HepG2 (cell line): ENCODE results near the gene EMILIN1. TPM values are rescaled to one million over a fixed set of nuclear protein-coding genes. Genes with fewer than 3 reads are reported as not detected.

ENCODE experiments used
- AKAP8 ChIP-seq: sonication (generic); formaldehyde crosslinking; IDR thresholded peaks from 2 replicates; pipeline ENCODE4 v1.5.1; 2020; ENCODE audit warnings: mild to moderate bottlenecking, missing genetic modification reagents
- ARID4A ChIP-seq: sonication (generic); formaldehyde crosslinking; IDR thresholded peaks from 2 replicates; pipeline ENCODE4 v1.5.0; 2020; ENCODE audit warnings: mild to moderate bottlenecking, missing genetic modification reagents, borderline replicate concordance
- ARNT2 ChIP-seq: sonication (generic); formaldehyde crosslinking; IDR thresholded peaks from 2 replicates; pipeline ENCODE4 v1.8.0; 2022; ENCODE audit warnings: mild to moderate bottlenecking, low read depth, missing genetic modification reagents, moderate library complexity
- CC2D1A ChIP-seq: sonication (generic); formaldehyde crosslinking; IDR thresholded peaks from 2 replicates; pipeline ENCODE4 v1.8.1; 2023; ENCODE audit warnings: mild to moderate bottlenecking, missing genetic modification reagents
- HMGXB4 ChIP-seq, 2 experiments: sonication (generic) in 1 of 2; formaldehyde crosslinking in 1 of 2; IDR thresholded peaks; 2 replicates each; pipeline versions ENCODE4 v1.4.0 to v1.6.1; 2018 to 2020; ENCODE audit warnings: missing genetic modification reagents in 2 of 2, borderline replicate concordance in 1 of 2, low read depth in 1 of 2, mild to moderate bottlenecking in 1 of 2, missing biosample characterization in 1 of 2
- KAT8 ChIP-seq: IDR thresholded peaks from 2 replicates; pipeline ENCODE4 v1.6.1; 2016; ENCODE audit warnings: missing genetic modification reagents, missing compliant biosample characterization
- NFE2L1 ChIP-seq: sonication (generic); formaldehyde crosslinking; IDR thresholded peaks from 2 replicates; pipeline ENCODE4 v1.4.0; 2020; ENCODE audit warnings: missing genetic modification reagents, mild to moderate bottlenecking, borderline replicate concordance
- NFRKB ChIP-seq: fragments of 450-650 bp; IDR thresholded peaks from 2 replicates; pipeline ENCODE4 v1.6.1; 2017
- NFYC ChIP-seq: IDR thresholded peaks from 2 replicates; pipeline ENCODE4 v1.6.1; 2016; ENCODE audit warnings: missing genetic modification reagents, missing compliant biosample characterization
- POLR2AphosphoS2 ChIP-seq: IDR thresholded peaks from 2 replicates; pipeline ENCODE4 v1.6.1; 2011; ENCODE audit warnings: low read depth, low read length, improper control_type of control experiment
- RFX3 ChIP-seq: IDR thresholded peaks from 2 replicates; pipeline ENCODE4 v1.6.1; 2016; ENCODE audit warnings: missing biosample characterization, missing genetic modification reagents
- SIX1 ChIP-seq: sonication (generic); formaldehyde crosslinking; IDR thresholded peaks from 2 replicates; pipeline ENCODE4 v1.4.0; 2020; ENCODE audit warnings: missing genetic modification reagents, borderline replicate concordance
- SOX13 ChIP-seq, 3 experiments: fragments of 450-650 bp in 1 of 3; sonication (generic) in 1 of 3; formaldehyde crosslinking in 1 of 3; IDR thresholded peaks in 2 of 3; conservative IDR thresholded peaks in 1 of 3; 2 replicates each; pipeline versions ENCODE4 v1.5.0 to v1.6.1; 2016 to 2020; ENCODE audit warnings: antibody characterized with exemption in 1 of 3, mild to moderate bottlenecking in 1 of 3, missing compliant biosample characterization in 1 of 3, missing genetic modification reagents in 1 of 3, moderate library complexity in 1 of 3
- SP140L ChIP-seq: sonication (generic); formaldehyde crosslinking; IDR thresholded peaks from 2 replicates; pipeline ENCODE4 v1.4.0; 2020; ENCODE audit warnings: missing genetic modification reagents, borderline replicate concordance
- SP2 ChIP-seq: sonication (generic); formaldehyde crosslinking; IDR thresholded peaks from 2 replicates; pipeline ENCODE4 v1.5.1; 2020; ENCODE audit warnings: mild to moderate bottlenecking, missing genetic modification reagents
- YEATS4 ChIP-seq: sonication (generic); formaldehyde crosslinking; IDR thresholded peaks from 2 replicates; pipeline ENCODE4 v1.4.0; 2020; ENCODE audit warnings: missing genetic modification reagents, borderline replicate concordance
- ZBTB37 ChIP-seq: sonication (generic); formaldehyde crosslinking; IDR thresholded peaks from 2 replicates; pipeline ENCODE4 v1.4.0; 2020; ENCODE audit warnings: mild to moderate bottlenecking, missing genetic modification reagents
- ZFP82 ChIP-seq: sonication (generic); formaldehyde crosslinking; IDR thresholded peaks from 2 replicates; pipeline ENCODE4 v1.5.1; 2020; ENCODE audit warnings: mild to moderate bottlenecking, missing genetic modification reagents, borderline replicate concordance
- ZNF232 ChIP-seq: sonication (generic); formaldehyde crosslinking; IDR thresholded peaks from 2 replicates; pipeline ENCODE4 v1.4.0; 2020; ENCODE audit warnings: missing genetic modification reagents, borderline replicate concordance
- ZNF556 ChIP-seq: sonication (generic); formaldehyde crosslinking; IDR thresholded peaks from 2 replicates; pipeline ENCODE4 v1.4.0; 2020; ENCODE audit warnings: mild to moderate bottlenecking, missing genetic modification reagents, borderline replicate concordance
- ZSCAN31 ChIP-seq: sonication (generic); formaldehyde crosslinking; IDR thresholded peaks from 2 replicates; pipeline ENCODE4 v1.5.0; 2020; ENCODE audit warnings: low read depth, mild to moderate bottlenecking, missing genetic modification reagents
- polyA plus RNA-seq, 8 experiments: library from polyadenylated mRNA; depleted of rRNA in 3 of 8; stranded (reverse) in 7 of 8; unstranded in 1 of 8; fragments of >200 nt; fragmentation: Illumina TruSeq in 4 of 8; extraction: Trizol in 4 of 8; gene quantifications; 2 replicates each; pipeline versions ENCODE4 v1.2.1 to v1.2.3, GENCODE V29; 2011 to 2016; ENCODE audit warnings: low read depth in 4 of 8, missing spikeins in 1 of 8, mixed read lengths in 1 of 8; ENCODE audit not compliant: insufficient read depth in 1 of 8
- total RNA-seq, 5 experiments: library from RNA; depleted of rRNA; stranded (reverse); fragments of >200 nt; fragmentation: Illumina TruSeq; extraction: Trizol; gene quantifications; 2 replicates each; pipeline ENCODE4 v1.2.3, GENCODE V29; 2016; ENCODE audit warnings: low read depth in 1 of 5

Gene EMILIN1
- total and polyA plus RNA-seq, 2 of the 13 experiments (the other 11 are each of a cell fraction or from before 2014, with no cell fraction given): 8.1 to 9.7 TPM

- TF ChIP-seq YEATS4 (CRISPR knock-in tag) (peak; percentile 90; the same call in 1 of the 2 replicates), CC2D1A (CRISPR knock-in tag) (peak; percentile 99; the same call in 1 of the 2 replicates), POLR2AphosphoS2 (peak; percentile 81; the same call in 1 of the 2 replicates), ARID4A (CRISPR knock-in tag) (peak; percentile 68; the same call in 1 of the 2 replicates), SP140L (CRISPR knock-in tag) (no peak), ZSCAN31 (CRISPR knock-in tag) (peak; percentile 99), NFE2L1 (CRISPR knock-in tag) (peak; percentile 58; the same call in 1 of the 2 replicates), ZBTB37 (CRISPR knock-in tag) (peak; percentile 23), RFX3 (CRISPR knock-in tag) (peak; percentile 52; the same call in 1 of the 2 replicates), ARNT2 (peak; percentile 98), NFRKB (no peak), ZNF556 (CRISPR knock-in tag) (peak; percentile 92), NFYC (CRISPR knock-in tag) (peak; percentile 98), KAT8 (CRISPR knock-in tag) (peak; percentile 89), SIX1 (CRISPR knock-in tag) (peak; percentile 43), HMGXB4 (CRISPR knock-in tag; IDR thresholded peaks at IDR 0.05; ENCODE audit: borderline replicate concordance in 1 of 2, low read depth in 1 of 2) (peak; percentile 81 to 95), SOX13 (IDR thresholded peaks at IDR 0.05) (peak; percentile 67), SOX13 (CRISPR knock-in tag; conservative IDR thresholded peaks at IDR 0.05 in 1 of 2, IDR thresholded peaks at IDR 0.05 in 1 of 2) (no peak; a peak in 1 of 4 replicates), AKAP8 (peak; percentile 28; the same call in 1 of the 2 replicates), ZNF232 (peak; percentile 98), ZFP82 (CRISPR knock-in tag) (peak; percentile 79), SP2 (peak; percentile 8; the same call in 1 of the 2 replicates)
Observed at GRCh38 chr2:27050996-27051901, 27.2 kb upstream of the EMILIN1 start, which contains the start of gene AGBL5 (continued).
